Activated CD8-positive, alpha-beta memory T cell treated with anti-CD3 and anti-CD28 coated beads, Interleukin-2, amount 50 U/mL, for 24 hours (primary cell): ENCODE measurements around the gene AFF4.

Source experiments
- DNase-seq: peaks from one replicate; pipeline ENCODE4 v3.0.0-alpha.2; 2020; ENCODE audit errors: extremely low read depth

The AFF4 gene

DNA sequence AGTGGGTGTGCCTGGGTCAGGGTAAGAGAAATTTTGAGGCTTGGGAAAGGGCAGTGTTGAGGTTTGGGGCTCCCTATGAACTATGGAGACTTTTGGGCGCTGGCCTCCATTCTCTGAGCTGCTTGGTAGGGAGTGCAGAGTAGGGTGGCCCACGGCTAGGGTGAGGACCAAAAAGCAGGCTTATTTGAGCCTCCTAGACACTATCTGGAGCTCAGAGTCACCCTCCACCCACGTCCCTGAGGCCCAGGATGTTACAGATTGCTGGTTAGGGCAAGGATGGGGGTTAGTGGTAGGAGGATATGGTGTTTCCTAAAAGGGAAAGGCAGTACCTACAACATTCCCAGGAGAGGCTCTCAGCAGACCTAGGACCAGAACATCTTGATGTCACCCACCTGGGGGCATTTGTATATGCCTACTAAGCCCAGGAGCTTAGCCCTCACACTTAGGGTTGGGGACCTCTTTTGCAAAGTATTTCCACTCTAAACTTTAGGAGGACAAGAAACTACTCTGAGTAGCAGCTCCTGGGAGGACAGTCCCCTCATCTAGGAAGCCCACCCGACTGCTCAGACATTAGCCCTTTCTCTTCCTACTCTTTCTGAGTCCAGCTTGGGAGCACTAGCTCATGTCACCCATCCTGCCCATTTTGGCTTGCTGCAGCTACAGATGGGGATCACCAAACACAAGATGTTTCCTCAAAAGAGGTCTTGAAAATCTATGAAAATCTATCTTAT is 135.3 kb downstream of the AFF4 start:
- DNase-seq = no peak

DNA sequence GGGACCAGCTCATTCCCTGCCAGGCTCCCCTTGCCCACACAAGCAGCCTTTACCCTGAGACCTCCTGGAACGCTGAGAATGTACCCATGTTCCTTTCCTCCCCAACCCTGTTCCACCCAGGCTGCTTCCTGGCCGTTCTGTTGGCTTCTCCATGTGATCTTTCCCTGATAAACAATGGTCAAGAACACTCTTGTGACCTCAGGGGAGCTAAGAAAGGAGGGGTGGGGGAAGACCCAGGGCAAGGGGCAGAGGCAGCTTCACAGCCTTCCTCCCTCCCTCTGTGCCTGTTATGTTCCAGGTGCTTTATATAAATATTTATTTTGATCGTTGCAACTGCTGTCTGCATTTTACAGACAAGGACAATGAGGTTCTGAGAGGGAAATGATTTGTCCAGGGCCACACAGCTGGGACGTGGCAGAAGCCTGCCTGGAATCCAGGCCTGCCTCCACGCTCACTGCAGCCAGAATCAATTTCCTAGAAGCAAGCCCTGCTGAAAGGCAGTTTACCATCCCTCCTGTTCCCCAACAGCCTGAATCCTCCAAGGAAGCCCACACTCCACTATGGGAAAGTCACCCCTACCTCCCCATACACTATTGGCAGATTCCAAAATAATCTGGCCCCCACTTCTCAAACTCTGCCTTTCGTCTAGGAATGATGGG is 136.9 kb downstream of the AFF4 start:
- DNase-seq = no peak

DNA sequence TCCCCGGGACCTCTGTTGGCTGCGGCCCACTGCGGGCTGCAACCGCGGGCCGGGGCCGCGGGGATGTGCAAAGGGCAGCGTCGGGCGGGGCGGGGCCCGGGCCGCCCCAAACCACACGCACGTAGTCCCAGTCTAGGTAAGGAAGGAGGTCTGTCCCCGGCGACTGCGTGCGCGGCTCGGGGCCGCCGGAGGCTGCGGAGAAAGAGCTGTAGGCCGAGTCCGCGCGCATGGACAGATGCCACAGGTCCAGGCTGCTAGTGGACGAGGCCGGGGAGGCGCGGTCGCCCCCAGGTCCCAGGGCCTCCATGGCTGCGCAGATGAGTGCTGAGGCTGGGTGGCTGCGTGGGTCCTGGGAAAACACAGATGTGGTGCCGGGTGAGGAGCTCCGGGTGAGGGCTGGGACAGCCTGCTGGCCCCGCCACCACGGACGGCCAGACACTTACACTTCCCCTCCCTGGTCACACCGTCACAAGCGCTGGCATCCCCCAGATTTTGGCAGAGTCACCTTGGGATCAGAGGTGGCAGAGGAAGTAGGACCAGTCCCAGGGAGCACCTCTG is 137.5 kb downstream of the AFF4 start:
- no peak for DNase-seq
